CD14-positive monocyte (primary cell): ENCODE results near the gene ANKRD28. TPM values are rescaled to one million over a fixed set of nuclear protein-coding genes. Genes with fewer than 3 reads are reported as not detected.
A peak's percentile ranks its signal among the peaks of the same experiment; 100 is the strongest.

Experiments
- DNase-seq, 3 donors: peaks; one replicate each; pipeline ENCODE4 v3.0.0-alpha.2; 2011 to 2022
- H2AFZ ChIP-seq: 2 replicates; pipeline ENCODE4 v1.6.0; 2012; ENCODE audit warnings: mild to moderate bottlenecking, low read depth, low read length, inconsistent platforms; ENCODE audit not compliant: insufficient read depth, poor library complexity, severe bottlenecking
- H3K27ac ChIP-seq, 2 donors: 1 replicate in 1 of 2; 2 replicates in 1 of 2; pipeline ENCODE4 v1.5.1; 2012 to 2013; ENCODE audit warnings: low read length in 2 of 2, control low read depth in 1 of 2, inconsistent platforms in 1 of 2, low read depth in 1 of 2, mild to moderate bottlenecking in 1 of 2
- H3K27me3 ChIP-seq, 2 donors: one replicate each; pipeline versions ENCODE4 v1.6.0 to v1.6.1; 2011 to 2013; ENCODE audit warnings: low read length in 2 of 2; ENCODE audit not compliant: control insufficient read depth in 2 of 2, insufficient read depth in 2 of 2
- H3K36me3 ChIP-seq, 2 donors: replicated peaks in 1 of 2; 1 replicate in 1 of 2; 2 replicates in 1 of 2; pipeline versions ENCODE4 v1.5.1 to v1.6.1; 2012 to 2013; ENCODE audit warnings: low read length in 2 of 2, control low read depth in 1 of 2, inconsistent platforms in 1 of 2, mild to moderate bottlenecking in 1 of 2; ENCODE audit not compliant: insufficient read depth in 2 of 2, control insufficient read depth in 1 of 2
- H3K4me1 ChIP-seq, 2 donors: 1 replicate in 1 of 2; 2 replicates in 1 of 2; pipeline versions ENCODE4 v1.5.1 to v1.6.1; 2012 to 2013; ENCODE audit warnings: low read length in 2 of 2, control low read depth in 1 of 2, inconsistent platforms in 1 of 2, mild to moderate bottlenecking in 1 of 2, moderate library complexity in 1 of 2; ENCODE audit not compliant: insufficient read depth in 2 of 2, control insufficient read depth in 1 of 2
- H3K4me2 ChIP-seq: replicated peaks from 2 replicates; pipeline ENCODE3; 2012; ENCODE audit warnings: low read length, moderate library complexity, mild to moderate bottlenecking; ENCODE audit not compliant: poor library complexity, severe bottlenecking; ENCODE audit errors: extremely low read depth
- H3K4me3 ChIP-seq, 3 experiments: fragments of 200-600 bp in 1 of 3; sonication (generic) in 1 of 3; replicated peaks in 1 of 3; 1 replicate in 2 of 3; 2 replicates in 1 of 3; pipeline ENCODE4 v1.5.1; 2011 to 2013; ENCODE audit warnings: low read length in 3 of 3, mild to moderate bottlenecking in 3 of 3, control low read depth in 2 of 3, low read depth in 2 of 3, inconsistent platforms in 1 of 3, moderate library complexity in 1 of 3
- H3K79me2 ChIP-seq: 2 replicates; pipeline ENCODE4 v1.6.0; 2012; ENCODE audit warnings: mild to moderate bottlenecking, control low read depth, inconsistent platforms, low read length, moderate library complexity; ENCODE audit not compliant: insufficient read depth
- H3K9ac ChIP-seq: 2 replicates; pipeline ENCODE4 v1.6.0; 2017; ENCODE audit warnings: low read length, mild to moderate bottlenecking; ENCODE audit not compliant: insufficient read depth, poor library complexity, severe bottlenecking
- H3K9me3 ChIP-seq, 2 donors: replicated peaks in 1 of 2; 1 replicate in 1 of 2; 2 replicates in 1 of 2; pipeline versions ENCODE4 v1.5.1 to v1.6.1; 2012 to 2013; ENCODE audit warnings: low read length in 2 of 2, control low read depth in 1 of 2; ENCODE audit not compliant: control insufficient read depth in 1 of 2, insufficient read depth in 1 of 2
- H4K20me1 ChIP-seq: 2 replicates; pipeline ENCODE4 v1.6.0; 2012; ENCODE audit warnings: mild to moderate bottlenecking, low read length, control low read depth, moderate library complexity; ENCODE audit not compliant: insufficient read depth
- H3K27ac Mint-ChIP-seq, 7 donors: one replicate each; pipeline ENCODE4 v1.8.0; 2020; ENCODE audit warnings: mild to moderate bottlenecking in 7 of 7, mixed read lengths in 7 of 7, moderate library complexity in 6 of 7, inconsistent platforms in 2 of 7
- H3K27me3 Mint-ChIP-seq, 3 donors: one replicate each; pipeline ENCODE4 v1.8.0; 2021 to 2022; ENCODE audit warnings: low read depth in 3 of 3, mild to moderate bottlenecking in 3 of 3, mixed read lengths in 3 of 3, moderate library complexity in 3 of 3, inconsistent platforms in 1 of 3
- H3K36me3 Mint-ChIP-seq, 2 donors: one replicate each; pipeline ENCODE4 v1.8.0; 2020; ENCODE audit warnings: mixed read lengths in 2 of 2, inconsistent platforms in 1 of 2, mild to moderate bottlenecking in 1 of 2
- H3K4me1 Mint-ChIP-seq: one replicate; pipeline ENCODE4 v1.8.0; 2020; ENCODE audit warnings: mild to moderate bottlenecking, mixed read lengths
- H3K4me3 Mint-ChIP-seq, 2 donors: one replicate each; pipeline ENCODE4 v1.8.0; 2020; ENCODE audit warnings: mild to moderate bottlenecking in 2 of 2, mixed read lengths in 2 of 2, moderate library complexity in 1 of 2
- H3K9me3 Mint-ChIP-seq, 7 donors: one replicate each; pipeline ENCODE4 v1.8.0; 2020 to 2022; ENCODE audit warnings: mixed read lengths in 7 of 7, mild to moderate bottlenecking in 6 of 7, moderate library complexity in 6 of 7, inconsistent platforms in 2 of 7
- WGBS: methylation state at CpG from one replicate; pipeline ENCODE4 v1.1.5; 2013; ENCODE audit warnings: missing lambda C conversion rate; ENCODE audit not compliant: insufficient coverage; 5-methylcytosine and 5-hydroxymethylcytosine counted together
- intact Hi-C, 2 donors: fragments of 100-400 bp; cut with micrococcal nuclease; formaldehyde crosslinking; loops; one replicate each; pipeline versions ENCODE4 v1.15.0 to v1.15.1; 2023
- polyA plus RNA-seq, 3 donors: library from polyadenylated mRNA; depleted of rRNA in 1 of 3; unstranded in 2 of 3; stranded (reverse) in 1 of 3; fragments of 300-500 nt in 2 of 3; fragments of >200 nt in 1 of 3; fragmentation: Illumina TruSeq in 2 of 3; gene quantifications; 1 replicate in 2 of 3; 2 replicates in 1 of 3; pipeline ENCODE4 v1.2.3, GENCODE V29; 2012 to 2021
- TF ChIP-seq, protein P1 (sequence below): fragments of 200-600 bp; IDR thresholded peaks from one replicate; pipeline ENCODE4 v1.8.0; 2022; ENCODE audit warnings: antibody characterized with exemption, mild to moderate bottlenecking

ANKRD28 gene
- polyA plus RNA-seq, 3 donors = 5.9 to 11.5 (median 7.9) TPM

DNA sequence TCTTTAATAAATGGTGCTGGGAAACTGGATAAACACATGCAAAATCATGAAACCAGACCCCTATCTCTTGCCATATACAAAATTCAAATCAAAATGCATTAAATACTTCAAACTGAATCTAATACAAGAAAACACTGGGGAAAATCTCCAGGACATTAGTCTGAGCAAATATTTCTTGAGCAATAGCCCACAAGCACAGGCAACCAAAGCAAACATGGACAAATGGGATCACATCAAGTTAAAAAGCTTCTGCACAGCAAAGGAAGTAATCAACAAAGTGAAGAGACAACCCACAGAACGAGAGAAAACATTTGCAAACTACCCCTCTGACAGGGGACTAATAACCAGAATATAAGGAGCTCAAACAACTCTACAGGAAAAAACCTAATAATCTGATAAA is 6.3 kb downstream of the ANKRD28 start:
- H3K4me1 Mint-ChIP-seq = peaks cover 33% of the 10 kb centered on the region
- H3K27ac ChIP-seq = no peak overlapping the region
- TF ChIP-seq, protein P1, sequence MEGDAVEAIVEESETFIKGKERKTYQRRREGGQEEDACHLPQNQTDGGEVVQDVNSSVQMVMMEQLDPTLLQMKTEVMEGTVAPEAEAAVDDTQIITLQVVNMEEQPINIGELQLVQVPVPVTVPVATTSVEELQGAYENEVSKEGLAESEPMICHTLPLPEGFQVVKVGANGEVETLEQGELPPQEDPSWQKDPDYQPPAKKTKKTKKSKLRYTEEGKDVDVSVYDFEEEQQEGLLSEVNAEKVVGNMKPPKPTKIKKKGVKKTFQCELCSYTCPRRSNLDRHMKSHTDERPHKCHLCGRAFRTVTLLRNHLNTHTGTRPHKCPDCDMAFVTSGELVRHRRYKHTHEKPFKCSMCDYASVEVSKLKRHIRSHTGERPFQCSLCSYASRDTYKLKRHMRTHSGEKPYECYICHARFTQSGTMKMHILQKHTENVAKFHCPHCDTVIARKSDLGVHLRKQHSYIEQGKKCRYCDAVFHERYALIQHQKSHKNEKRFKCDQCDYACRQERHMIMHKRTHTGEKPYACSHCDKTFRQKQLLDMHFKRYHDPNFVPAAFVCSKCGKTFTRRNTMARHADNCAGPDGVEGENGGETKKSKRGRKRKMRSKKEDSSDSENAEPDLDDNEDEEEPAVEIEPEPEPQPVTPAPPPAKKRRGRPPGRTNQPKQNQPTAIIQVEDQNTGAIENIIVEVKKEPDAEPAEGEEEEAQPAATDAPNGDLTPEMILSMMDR = no peak
- intact Hi-C loops = no loop called here
- no peak overlapping the region for H3K9ac ChIP-seq
- DNase-seq = no peak
- H2AFZ ChIP-seq = no peak overlapping the region
- WGBS = no CpG with 5 or more reads among the region's 1 CpG
- peaks cover 0 to 20% of the 10 kb centered on the region in 2 donors for H3K36me3 Mint-ChIP-seq
- H4K20me1 ChIP-seq = no peaks in the 10 kb centered on the region
- H3K79me2 ChIP-seq = peaks cover 36% of the 10 kb centered on the region
- H3K4me3 Mint-ChIP-seq = no peak overlapping the region
- H3K27me3 Mint-ChIP-seq = no peaks in the 10 kb centered on the region
- no peak overlapping the region for H3K4me3 ChIP-seq
- H3K27me3 ChIP-seq = no peaks in the 10 kb centered on the region
- H3K27ac Mint-ChIP-seq = peak overlapping the region in 2 of 7 donors; percentile 31 to 64
- H3K9me3 ChIP-seq = no peaks in the 10 kb centered on the region
- no peaks in the 10 kb centered on the region for H3K36me3 ChIP-seq
- no peak overlapping the region for H3K4me2 ChIP-seq
- peaks cover 0 to 1% (median 0%) of the 10 kb centered on the region in 7 donors for H3K9me3 Mint-ChIP-seq
- peaks cover 18 to 31% of the 10 kb centered on the region in 2 donors for H3K4me1 ChIP-seq

GRCh38 chr3:15787941-15788340 is 9.8 kb downstream of the ANKRD28 start:
- Mint-ChIP-seq H3K9me3 (peaks cover 0 to 1% (median 0%) of the 10 kb centered on the region in 7 donors), H3K4me1 (peaks cover 16% of the 10 kb centered on the region), H3K4me3 (no peak overlapping the region), H3K27ac (no peak overlapping the region), H3K27me3 (no peaks in the 10 kb centered on the region), H3K36me3 (peaks cover 5 to 26% of the 10 kb centered on the region in 2 donors)
- peaks cover 13% of the 10 kb centered on the region for H3K79me2 ChIP-seq
- intact Hi-C loops = no loop called here
- DNase-seq = no peak
- no peak overlapping the region for H3K4me2 ChIP-seq
- no peak overlapping the region for H2AFZ ChIP-seq
- H3K4me1 ChIP-seq = peaks cover 0 to 7% of the 10 kb centered on the region in 2 donors
- H3K9me3 ChIP-seq = no peaks in the 10 kb centered on the region
- TF ChIP-seq, protein P1 = no peak
- no peaks in the 10 kb centered on the region for H3K36me3 ChIP-seq
- H3K27me3 ChIP-seq = no peaks in the 10 kb centered on the region
- H3K4me3 ChIP-seq = no peak overlapping the region
- no peak overlapping the region for H3K27ac ChIP-seq
- no peak overlapping the region for H3K9ac ChIP-seq
- WGBS = no CpG with 5 or more reads among the region's 1 CpG
- no peaks in the 10 kb centered on the region for H4K20me1 ChIP-seq
